Activated CD4-positive, alpha-beta T cell treated with anti-CD3 and anti-CD28 coated beads, Interleukin-2, amount 50 U/mL, for 24 hours (primary cell): ENCODE results near the gene STYXL1.

Source experiments
- DNase-seq, 2 donors: peaks; one replicate each; pipeline ENCODE4 v3.0.0-alpha.2; 2020; ENCODE audit warnings: low read depth in 1 of 2, low spot score in 1 of 2

Gene STYXL1

GRCh38 chr7:75981453-75982305 is 66.1 kb downstream of the STYXL1 start:
- no peak for DNase-seq

- DNase-seq, result no peak
Observed at GRCh38 chr7:75981203-75981452, 66.7 kb downstream of the STYXL1 start.

GRCh38 chr7:75980430-75981202 is 67.2 kb downstream of the STYXL1 start:
- DNase-seq, result no peak

GRCh38 chr7:75979759-75980429 is 67.9 kb downstream of the STYXL1 start:
- DNase-seq, result no peak

- DNase-seq, result no peak
Observed at GRCh38 chr7:75977743-75978142, 70.1 kb downstream of the STYXL1 start.

GRCh38 chr7:75971961-75972763 is 75.6 kb downstream of the STYXL1 start:
- DNase-seq, result no peak

- no peak for DNase-seq
Observed at GRCh38 chr7:75971309-75971960, 76.4 kb downstream of the STYXL1 start.

GRCh38 chr7:75969704-75970498 is 77.9 kb downstream of the STYXL1 start:
- no peak for DNase-seq

GRCh38 chr7:75969182-75969581 is 78.6 kb downstream of the STYXL1 start:
- no peak for DNase-seq

- DNase-seq, result no peak
Observed at GRCh38 chr7:75968561-75969001, 79.2 kb downstream of the STYXL1 start.

GRCh38 chr7:75968012-75968411 is 79.8 kb downstream of the STYXL1 start:
- no peak for DNase-seq

- no peak for DNase-seq
Observed at GRCh38 chr7:75967487-75967997, 80.3 kb downstream of the STYXL1 start.

- no peak for DNase-seq
Observed at GRCh38 chr7:75967055-75967454, 80.7 kb downstream of the STYXL1 start.

GRCh38 chr7:75966190-75966961 is 81.4 kb downstream of the STYXL1 start:
- no peak for DNase-seq

- DNase-seq, result no peak
Observed at GRCh38 chr7:75965617-75966016, 82.2 kb downstream of the STYXL1 start.

- no peak for DNase-seq
Observed at GRCh38 chr7:75963381-75963995, 84.3 kb downstream of the STYXL1 start.

- no peak for DNase-seq
Observed at GRCh38 chr7:75962607-75963380, 85.0 kb downstream of the STYXL1 start.

- DNase-seq, result no peak
Observed at GRCh38 chr7:75961218-75961617, 86.6 kb downstream of the STYXL1 start.
